22Rv1 (cell line): Measurements from ENCODE around the gene SAC3D1.

ENCODE experiments used
- H3K27ac ChIP-seq: fragments of 450-650 bp; 2 replicates; pipeline ENCODE4 v1.5.1; 2017
- ZFX ChIP-seq: fragments of 450-650 bp; IDR thresholded peaks from 2 replicates; pipeline ENCODE4 v1.6.1; 2017; ENCODE audit warnings: antibody characterized with exemption, borderline replicate concordance
- TF ChIP-seq, protein P1 (sequence below): fragments of 450-650 bp; IDR thresholded peaks from 2 replicates; pipeline ENCODE4 v1.5.1; 2017; ENCODE audit warnings: mild to moderate bottlenecking

SAC3D1 gene

GRCh38 chr11:65087827-65088226 is 46.8 kb downstream of the SAC3D1 start:
- no peak for TF ChIP-seq ZFX
- TF ChIP-seq, protein P1, sequence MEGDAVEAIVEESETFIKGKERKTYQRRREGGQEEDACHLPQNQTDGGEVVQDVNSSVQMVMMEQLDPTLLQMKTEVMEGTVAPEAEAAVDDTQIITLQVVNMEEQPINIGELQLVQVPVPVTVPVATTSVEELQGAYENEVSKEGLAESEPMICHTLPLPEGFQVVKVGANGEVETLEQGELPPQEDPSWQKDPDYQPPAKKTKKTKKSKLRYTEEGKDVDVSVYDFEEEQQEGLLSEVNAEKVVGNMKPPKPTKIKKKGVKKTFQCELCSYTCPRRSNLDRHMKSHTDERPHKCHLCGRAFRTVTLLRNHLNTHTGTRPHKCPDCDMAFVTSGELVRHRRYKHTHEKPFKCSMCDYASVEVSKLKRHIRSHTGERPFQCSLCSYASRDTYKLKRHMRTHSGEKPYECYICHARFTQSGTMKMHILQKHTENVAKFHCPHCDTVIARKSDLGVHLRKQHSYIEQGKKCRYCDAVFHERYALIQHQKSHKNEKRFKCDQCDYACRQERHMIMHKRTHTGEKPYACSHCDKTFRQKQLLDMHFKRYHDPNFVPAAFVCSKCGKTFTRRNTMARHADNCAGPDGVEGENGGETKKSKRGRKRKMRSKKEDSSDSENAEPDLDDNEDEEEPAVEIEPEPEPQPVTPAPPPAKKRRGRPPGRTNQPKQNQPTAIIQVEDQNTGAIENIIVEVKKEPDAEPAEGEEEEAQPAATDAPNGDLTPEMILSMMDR: no peak
- H3K27ac ChIP-seq: no peak overlapping the region

DNA sequence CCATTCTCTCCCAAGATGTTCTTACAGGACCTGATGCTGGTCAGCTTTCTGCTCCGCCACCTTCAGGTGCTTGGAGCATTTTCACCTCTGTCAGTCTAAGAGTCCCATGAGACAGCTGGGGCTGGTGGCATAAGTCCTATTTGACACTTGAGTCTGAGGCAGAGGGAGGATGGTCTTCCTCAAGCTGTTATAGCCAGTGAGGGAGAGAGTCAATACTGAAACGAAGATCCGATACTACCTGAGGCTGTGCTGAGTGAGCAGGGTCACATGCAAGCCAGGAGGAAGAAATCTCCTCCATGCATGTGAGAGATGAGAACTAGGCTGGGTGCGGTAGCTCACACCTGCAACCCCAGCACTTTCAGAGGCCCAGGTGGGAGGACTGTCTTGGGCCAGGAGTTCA is 48.6 kb downstream of the SAC3D1 start:
- H3K27ac ChIP-seq: no peak overlapping the region
- TF ChIP-seq ZFX: no peak
- TF ChIP-seq, protein P1: no peak

- no peak overlapping the region for H3K27ac ChIP-seq
- TF ChIP-seq ZFX: no peak
- TF ChIP-seq, protein P1: no peak
These were observed 49.6 kb downstream of the SAC3D1 start for GRCh38 chr11:65090628-65091027.
